GOT3 (cell line): ENCODE measurements around the gene CASZ1.

Experiments
- DNase-seq: peaks from one replicate; lab custom pipeline; 2025; ENCODE audit warnings: mixed read lengths; lab: John Stamatoyannopoulos, UW

Gene CASZ1

DNA sequence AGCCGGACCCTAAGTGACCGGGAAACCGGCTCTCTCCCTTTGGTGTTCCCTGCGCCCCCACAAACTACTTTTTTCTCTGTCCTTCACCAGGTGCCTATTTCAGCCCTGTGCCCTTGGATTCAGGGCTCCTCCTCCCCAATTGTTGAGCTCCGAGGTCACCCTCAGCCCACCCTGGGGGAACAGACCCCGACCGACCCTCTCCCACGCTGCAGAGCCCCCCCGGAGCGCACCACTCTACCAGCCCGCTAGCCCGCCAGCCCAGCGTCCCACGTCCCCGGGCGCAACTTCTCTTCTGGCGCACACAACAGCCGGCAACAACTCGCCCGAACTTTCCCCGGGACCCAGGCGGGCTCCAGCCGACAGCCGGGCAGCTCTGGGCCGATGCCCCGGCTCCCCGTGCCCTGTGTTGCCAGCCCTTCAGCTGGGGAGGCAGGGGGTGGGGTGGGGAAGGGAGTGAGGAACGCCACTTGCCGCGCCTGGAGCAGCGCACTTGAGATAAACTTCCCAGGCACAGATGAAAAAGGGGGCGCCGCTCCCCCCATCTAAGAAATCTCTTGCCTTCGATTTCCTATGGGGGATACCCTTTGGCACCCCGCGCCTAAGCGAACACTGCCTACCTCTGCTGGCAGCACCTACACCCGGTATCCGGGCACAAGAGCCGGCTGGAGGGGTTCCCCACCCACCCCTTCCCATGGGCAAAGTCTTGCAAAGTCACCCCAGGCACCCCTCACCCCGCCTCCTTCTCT is 997 bp downstream of the CASZ1 start:
- no peak for DNase-seq

GRCh38 chr1:10794724-10795275 is 1.6 kb downstream of the CASZ1 start:
- DNase-seq, result no peak

DNA sequence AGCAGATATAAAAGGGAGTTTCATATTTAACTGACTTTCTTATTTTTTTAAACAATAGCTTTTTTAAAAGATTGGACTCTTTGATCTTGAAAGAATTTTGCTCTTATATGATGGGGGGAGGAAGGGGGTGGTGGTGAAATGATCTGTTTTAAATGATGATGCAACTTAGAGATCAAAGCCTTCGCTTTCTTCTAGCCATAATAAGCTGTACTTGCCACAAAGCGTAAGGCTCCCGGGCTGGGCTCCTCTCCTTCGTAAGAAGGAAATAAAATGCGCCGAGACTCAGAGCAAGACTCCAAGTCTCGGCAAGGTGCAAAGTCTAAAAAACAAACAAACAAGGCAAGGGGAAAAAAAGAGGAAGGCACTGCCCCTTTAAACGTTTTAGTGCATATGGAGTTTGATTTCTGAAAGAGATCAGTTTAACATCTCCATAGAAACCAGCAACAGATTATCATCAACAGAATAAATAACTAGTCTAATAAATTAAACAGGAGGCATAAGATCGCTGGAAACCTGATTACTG is 3.3 kb downstream of the CASZ1 start:
- no peak for DNase-seq

- DNase-seq, result no peak
These were observed 5.1 kb downstream of the CASZ1 start for GRCh38 chr1:10791105-10791951.

GRCh38 chr1:10789803-10790702 is 6.4 kb downstream of the CASZ1 start:
- no peak for DNase-seq

DNA sequence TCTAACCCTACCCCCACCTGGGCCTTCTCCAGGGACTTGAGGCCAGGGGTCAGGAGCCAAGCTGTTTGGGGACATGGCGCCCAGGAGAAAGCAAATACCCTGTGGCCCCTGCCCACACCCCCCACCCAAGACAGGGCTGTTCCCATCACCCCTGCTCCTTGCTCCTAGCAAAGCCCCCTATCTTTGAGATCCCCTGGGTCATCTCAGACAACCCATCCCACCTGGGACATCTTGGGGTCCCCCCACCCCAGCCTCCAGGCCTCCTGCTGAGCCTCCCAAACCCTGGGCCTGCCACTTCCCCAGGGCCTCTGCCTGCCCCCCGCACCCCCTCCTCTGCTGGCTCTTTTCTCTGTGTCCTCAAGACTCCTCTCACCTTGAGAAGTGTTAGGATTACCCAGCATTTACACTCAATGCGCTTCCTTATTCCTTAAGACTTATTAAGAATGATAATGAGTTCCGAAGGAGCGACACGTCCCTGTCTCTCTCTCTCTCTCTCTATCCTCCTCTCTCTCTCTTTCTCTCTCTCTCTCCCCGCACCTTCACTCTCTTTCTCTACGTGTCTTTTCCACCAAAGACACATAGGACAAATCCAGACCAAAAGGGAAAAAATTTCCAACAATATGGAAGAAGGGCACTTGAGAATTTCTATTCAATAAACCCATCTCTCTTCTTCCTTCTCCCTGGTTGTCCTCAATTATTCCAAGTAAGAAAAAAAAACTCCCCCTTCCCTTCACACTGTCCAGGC is 7.2 kb downstream of the CASZ1 start:
- no peak for DNase-seq

- no peak for DNase-seq
These were observed 7.8 kb downstream of the CASZ1 start for GRCh38 chr1:10788592-10789006.

DNA sequence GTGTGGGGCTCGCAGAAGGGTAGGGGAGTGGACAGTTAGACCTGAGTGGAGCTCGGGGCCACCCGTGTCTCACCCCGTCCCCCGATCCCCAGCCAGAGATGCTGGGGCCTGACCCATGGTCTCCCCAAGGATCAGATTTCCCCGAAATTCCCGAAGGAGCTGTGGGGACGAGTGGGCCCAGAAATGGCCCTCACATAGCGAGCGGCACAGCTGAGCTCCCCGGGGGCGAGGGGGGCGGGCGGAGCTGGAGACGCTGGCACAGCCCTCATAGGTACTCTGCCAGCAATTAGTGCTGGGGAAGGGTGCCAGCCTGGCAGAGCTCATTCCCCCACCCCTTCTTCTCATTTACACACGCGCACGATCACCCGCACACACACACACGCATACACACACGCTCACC is 9.2 kb downstream of the CASZ1 start:
- DNase-seq, result no peak

DNA sequence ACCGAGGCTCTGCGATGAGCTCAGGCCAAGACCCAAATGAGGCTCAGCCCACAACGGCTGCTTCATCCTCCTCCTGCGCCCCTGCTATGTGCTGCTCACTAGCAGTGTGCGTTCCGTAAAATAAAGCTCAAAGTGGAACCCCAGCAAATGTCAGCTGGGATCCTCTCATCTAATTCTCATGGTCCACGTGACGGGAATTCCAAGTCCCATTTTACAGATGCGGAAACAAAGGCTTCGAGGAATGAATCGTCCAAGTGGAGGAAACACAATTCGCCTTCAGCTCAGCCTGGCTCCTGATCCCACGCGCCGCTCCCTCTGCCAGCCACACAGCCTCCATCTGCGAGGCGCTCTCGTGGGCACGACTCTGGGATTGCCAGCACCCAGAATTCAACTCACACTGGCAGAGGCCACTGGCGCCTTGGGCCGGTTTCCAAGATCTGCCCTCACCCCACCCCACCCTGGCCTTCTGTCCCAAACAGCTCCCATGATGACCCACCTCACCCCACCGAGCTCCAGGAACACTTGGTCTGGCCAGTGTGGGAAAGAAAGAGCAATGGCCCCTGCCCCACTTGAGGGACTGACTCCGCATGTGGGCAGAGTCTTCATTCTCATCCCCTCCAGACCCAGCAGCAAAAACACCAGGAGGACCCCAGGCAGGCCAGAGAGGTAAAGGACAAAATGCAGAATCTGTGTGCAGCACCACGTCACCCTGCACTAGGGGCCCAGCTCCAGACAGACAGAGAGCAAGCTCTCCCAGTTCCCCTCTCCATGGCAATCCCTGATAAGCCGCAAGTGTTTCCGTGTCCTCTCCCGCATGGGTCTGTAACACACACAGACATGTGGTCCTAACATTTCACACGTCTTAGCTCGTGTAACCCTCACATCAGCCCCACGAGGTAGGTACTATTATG is 10.5 kb downstream of the CASZ1 start:
- DNase-seq, result no peak

- DNase-seq, result no peak
These were observed 11.3 kb downstream of the CASZ1 start for GRCh38 chr1:10784998-10785727.

DNA sequence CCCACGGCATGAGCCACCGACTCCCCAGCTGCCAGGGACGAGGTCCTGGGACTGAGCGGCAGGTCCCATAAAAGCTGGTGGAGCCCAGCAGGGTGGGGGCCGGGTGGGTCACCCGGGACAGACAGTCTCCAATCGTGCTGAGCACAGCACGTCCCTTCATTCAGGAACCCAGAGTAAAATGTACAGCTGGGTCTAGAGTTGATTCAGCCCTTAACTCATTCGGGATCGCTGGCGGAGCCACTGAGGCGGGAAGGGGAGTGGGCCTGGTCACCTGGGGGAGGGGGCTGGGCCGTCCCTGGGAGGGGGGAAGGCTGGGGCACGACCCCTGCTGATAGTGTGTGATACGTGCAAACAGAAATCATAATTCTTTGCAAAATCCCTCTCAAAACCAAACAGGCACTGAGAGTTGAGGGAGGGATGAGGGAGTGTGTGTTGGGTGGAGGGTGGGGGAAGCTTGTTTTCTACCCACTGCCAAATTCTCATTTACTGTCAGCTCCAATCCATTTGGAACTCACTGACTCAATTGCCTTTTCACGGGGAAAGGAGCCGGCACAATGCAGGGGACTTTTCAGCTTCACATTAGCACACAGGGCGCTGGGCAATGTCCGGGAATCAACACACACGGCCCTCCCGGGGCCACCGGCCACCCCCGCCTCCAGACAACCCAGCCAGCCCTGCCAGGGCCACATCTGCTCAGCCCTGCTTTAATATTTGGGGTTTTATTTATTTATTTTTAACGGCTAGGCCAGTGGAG is 13.8 kb downstream of the CASZ1 start:
- DNase-seq, result no peak

- DNase-seq, result no peak
These were observed 15.3 kb downstream of the CASZ1 start for GRCh38 chr1:10781137-10781536.

GRCh38 chr1:10779841-10780240 is 16.6 kb downstream of the CASZ1 start:
- DNase-seq, result no peak

GRCh38 chr1:10779201-10779600 is 17.2 kb downstream of the CASZ1 start:
- DNase-seq, result no peak

DNA sequence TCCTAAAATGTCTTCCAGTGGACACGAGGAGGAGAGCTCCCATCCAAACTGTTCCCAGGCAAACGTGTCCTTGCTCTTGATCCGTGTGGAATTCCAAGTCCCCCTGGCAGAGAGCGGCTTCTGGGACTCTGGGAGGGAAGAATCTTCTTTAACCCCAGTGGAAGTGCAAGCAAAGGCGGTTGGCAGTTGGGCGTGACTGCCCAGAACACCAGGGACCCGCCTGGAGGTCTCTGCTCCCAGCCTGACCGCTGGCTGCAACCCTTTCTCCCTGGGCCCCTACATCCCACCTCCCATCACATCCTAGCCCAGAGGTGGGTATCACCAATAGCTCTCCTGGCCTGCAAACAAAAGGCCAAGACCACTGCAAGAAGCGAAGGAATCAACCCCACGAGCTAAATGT is 17.8 kb downstream of the CASZ1 start:
- DNase-seq, result no peak

DNA sequence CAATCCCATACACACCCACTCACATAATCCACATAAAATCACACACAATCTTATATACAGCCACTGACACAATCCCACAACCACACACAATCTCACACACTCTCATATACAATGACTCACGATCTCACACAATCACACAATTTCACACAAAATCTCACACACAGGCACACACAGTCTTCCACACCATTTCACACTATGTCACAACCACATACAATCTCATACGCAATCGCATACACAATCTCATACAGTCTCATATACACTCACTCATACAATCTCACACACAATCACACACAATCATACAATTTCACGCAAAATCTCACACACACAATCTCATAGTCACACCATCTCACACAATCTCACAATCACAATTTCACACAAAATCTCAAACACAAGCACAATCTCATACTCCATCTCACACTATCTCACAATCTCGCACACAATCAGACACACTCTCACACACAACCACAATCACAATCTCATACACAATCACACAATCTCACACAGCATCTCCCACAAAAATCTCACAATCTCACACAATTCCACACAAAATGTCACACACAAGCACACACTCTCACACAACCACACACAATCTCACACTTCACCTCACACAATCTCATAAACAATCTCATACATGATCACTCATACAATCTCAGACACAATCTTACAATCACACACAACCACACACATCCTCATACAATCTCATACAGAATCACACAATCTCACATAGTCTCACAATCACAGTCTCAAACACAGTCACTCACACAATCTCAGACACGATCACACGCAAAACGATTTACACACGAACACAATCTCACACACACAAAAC is 18.5 kb downstream of the CASZ1 start:
- DNase-seq, result no peak

DNA sequence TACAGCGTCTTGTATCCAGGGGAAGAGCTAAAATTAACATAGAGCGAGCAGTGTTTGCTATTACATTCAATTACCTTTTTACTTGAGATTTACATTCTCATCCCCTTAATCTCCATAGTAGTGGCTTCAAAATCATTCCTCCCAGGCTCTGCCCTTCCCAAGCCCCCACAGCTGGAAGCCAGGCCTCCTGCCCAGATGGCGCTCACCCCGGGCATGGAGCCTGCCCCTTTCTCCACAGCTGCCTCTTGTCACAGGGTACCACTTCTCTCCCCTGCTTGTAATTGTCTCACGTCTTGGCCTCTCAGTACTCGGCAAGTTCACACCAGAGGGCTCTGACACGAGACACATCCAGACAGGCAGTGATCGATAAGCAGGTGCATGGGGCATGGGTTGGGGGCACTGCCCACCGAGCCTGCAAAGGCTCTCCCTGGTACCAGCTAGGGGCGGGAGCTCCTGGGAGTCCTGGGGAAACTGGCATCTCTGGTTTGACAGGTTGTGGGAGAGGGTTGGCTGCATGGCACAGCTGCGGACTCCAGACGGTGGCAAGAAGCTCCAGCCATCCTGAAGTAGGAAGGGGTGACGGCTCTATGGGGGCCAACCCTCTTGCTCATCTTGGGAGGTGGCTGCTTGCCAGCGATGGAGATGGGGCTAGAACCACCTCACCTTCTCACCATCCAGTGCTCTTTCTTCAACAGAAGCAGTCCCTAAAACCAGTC is 20.1 kb downstream of the CASZ1 start:
- DNase-seq, result no peak
